ENCODE measurements around the gene VMP1. TPM values are rescaled to one million over a fixed set of nuclear protein-coding genes. Genes with fewer than 3 reads are reported as not detected.
A peak's percentile ranks its signal among the peaks of the same experiment; 100 is the strongest.

The VMP1 gene
- polyA plus RNA-seq, 4 donors = 62.1 to 178 (median 97.2) TPM

- 76 to 88% (median 85%) methylated on average over 3 of the region's 3 CpGs for WGBS, 3 donors
- FAIRE-seq (no peak), DNase-seq (no peak)
- no peaks in the 10 kb centered on the region for H3K9me3 ChIP-seq (ENCODE audit: control insufficient read depth in 2 of 2, insufficient read depth in 1 of 2, low read depth in 1 of 2, low read length in 1 of 2)
- H3K27ac ChIP-seq (ENCODE audit: low read depth in 1 of 3, low read length in 2 of 3) = no peak overlapping the region
- H3K27me3 ChIP-seq (ENCODE audit: control insufficient read depth in 3 of 3, insufficient read depth in 3 of 3, low read length in 3 of 3) = no peaks in the 10 kb centered on the region
- H3K36me3 ChIP-seq (ENCODE audit: control insufficient read depth in 3 of 3, insufficient read depth in 2 of 3, low read depth in 1 of 3, low read length in 3 of 3) = peaks cover 0 to 11% (median 0%) of the 10 kb centered on the region in 3 donors
- H3K4me1 ChIP-seq (ENCODE audit: control insufficient read depth in 3 of 3, insufficient read depth in 2 of 3, low read depth in 1 of 3, low read length in 2 of 3) = peaks cover 0 to 22% (median 5%) of the 10 kb centered on the region in 3 donors
- no peak overlapping the region for H3K4me3 ChIP-seq (ENCODE audit: low read depth in 1 of 3, low read length in 3 of 3)
Observed at GRCh38 chr17:59856859-59857794, 149.7 kb downstream of the VMP1 start.

- 81 to 89% (median 88%) methylated on average over 5 of the region's 5 CpGs for WGBS, 3 donors
- no peak overlapping the region for H3K27ac ChIP-seq (ENCODE audit: low read depth in 1 of 3, low read length in 2 of 3)
- H3K9me3 ChIP-seq (ENCODE audit: control insufficient read depth in 2 of 2, insufficient read depth in 1 of 2, low read depth in 1 of 2, low read length in 1 of 2) = no peaks in the 10 kb centered on the region
- no peak overlapping the region for H3K4me3 ChIP-seq (ENCODE audit: low read depth in 1 of 3, low read length in 3 of 3)
- peaks cover 0 to 16% (median 0%) of the 10 kb centered on the region in 3 donors for H3K36me3 ChIP-seq (ENCODE audit: control insufficient read depth in 3 of 3, insufficient read depth in 2 of 3, low read depth in 1 of 3, low read length in 3 of 3)
- H3K27me3 ChIP-seq (ENCODE audit: control insufficient read depth in 3 of 3, insufficient read depth in 3 of 3, low read length in 3 of 3) = no peaks in the 10 kb centered on the region
- H3K4me1 ChIP-seq (ENCODE audit: control insufficient read depth in 3 of 3, insufficient read depth in 2 of 3, low read depth in 1 of 3, low read length in 2 of 3) = peaks cover 0 to 13% (median 0%) of the 10 kb centered on the region in 3 donors
- FAIRE-seq (no peak), DNase-seq (no peak)
Observed at GRCh38 chr17:59858167-59858816, 150.8 kb downstream of the VMP1 start.

GRCh38 chr17:59858932-59859331 lies 151.5 kb downstream of the VMP1 start:
- Histone ChIP-seq H3K4me1 (ENCODE audit: control insufficient read depth in 3 of 3, insufficient read depth in 2 of 3, low read depth in 1 of 3, low read length in 2 of 3) (peaks cover 0 to 10% (median 0%) of the 10 kb centered on the region in 3 donors), H3K4me3 (ENCODE audit: low read depth in 1 of 3, low read length in 3 of 3) (no peak overlapping the region), H3K9me3 (ENCODE audit: control insufficient read depth in 2 of 2, insufficient read depth in 1 of 2, low read depth in 1 of 2, low read length in 1 of 2) (no peaks in the 10 kb centered on the region), H3K27me3 (ENCODE audit: control insufficient read depth in 3 of 3, insufficient read depth in 3 of 3, low read length in 3 of 3) (no peaks in the 10 kb centered on the region), H3K36me3 (ENCODE audit: control insufficient read depth in 3 of 3, insufficient read depth in 2 of 3, low read depth in 1 of 3, low read length in 3 of 3) (peaks cover 0 to 18% (median 0%) of the 10 kb centered on the region in 3 donors), H3K27ac (ENCODE audit: low read depth in 1 of 3, low read length in 2 of 3) (no peak overlapping the region)
- DNase-seq (no peak), FAIRE-seq (no peak)
- 60 to 78% (median 71%) methylated on average over 3 of the region's 3 CpGs for WGBS, 3 donors

- Histone ChIP-seq H3K36me3 (ENCODE audit: control insufficient read depth in 3 of 3, insufficient read depth in 2 of 3, low read depth in 1 of 3, low read length in 3 of 3) (peaks cover 0 to 24% (median 0%) of the 10 kb centered on the region in 3 donors), H3K27ac (ENCODE audit: low read depth in 1 of 3, low read length in 2 of 3) (no peak overlapping the region), H3K9me3 (ENCODE audit: control insufficient read depth in 2 of 2, insufficient read depth in 1 of 2, low read depth in 1 of 2, low read length in 1 of 2) (no peaks in the 10 kb centered on the region), H3K27me3 (ENCODE audit: control insufficient read depth in 3 of 3, insufficient read depth in 3 of 3, low read length in 3 of 3) (no peaks in the 10 kb centered on the region), H3K4me1 (ENCODE audit: control insufficient read depth in 3 of 3, insufficient read depth in 2 of 3, low read depth in 1 of 3, low read length in 2 of 3) (peaks cover 0 to 10% (median 0%) of the 10 kb centered on the region in 3 donors), H3K4me3 (ENCODE audit: low read depth in 1 of 3, low read length in 3 of 3) (no peak overlapping the region)
- FAIRE-seq (no peak), DNase-seq (peak; percentile 53 to 57)
- WGBS, 3 donors = 82 to 84% (median 83%) methylated on average over 2 of the region's 2 CpGs
Observed at GRCh38 chr17:59859444-59860025, 152.1 kb downstream of the VMP1 start.

- Histone ChIP-seq H3K4me1 (ENCODE audit: control insufficient read depth in 3 of 3, insufficient read depth in 2 of 3, low read depth in 1 of 3, low read length in 2 of 3) (no peaks in the 10 kb centered on the region), H3K9me3 (ENCODE audit: control insufficient read depth in 2 of 2, insufficient read depth in 1 of 2, low read depth in 1 of 2, low read length in 1 of 2) (no peaks in the 10 kb centered on the region), H3K27me3 (ENCODE audit: control insufficient read depth in 3 of 3, insufficient read depth in 3 of 3, low read length in 3 of 3) (no peaks in the 10 kb centered on the region), H3K4me3 (ENCODE audit: low read depth in 1 of 3, low read length in 3 of 3) (no peak overlapping the region), H3K36me3 (ENCODE audit: control insufficient read depth in 3 of 3, insufficient read depth in 2 of 3, low read depth in 1 of 3, low read length in 3 of 3) (peaks cover 0 to 37% (median 0%) of the 10 kb centered on the region in 3 donors), H3K27ac (ENCODE audit: low read depth in 1 of 3, low read length in 2 of 3) (no peak overlapping the region)
- FAIRE-seq (no peak), DNase-seq (no peak)
- 52 to 68% (median 59%) methylated on average over 3 of the region's 3 CpGs for WGBS, 3 donors
Observed at GRCh38 chr17:59863616-59864015, 156.2 kb downstream of the VMP1 start.

GRCh38 chr17:59869941-59870218 lies 162.4 kb downstream of the VMP1 start:
- H3K27ac ChIP-seq (ENCODE audit: low read depth in 1 of 3, low read length in 2 of 3) = no peak overlapping the region

GRCh38 chr17:59870482-59870881 lies 163.0 kb downstream of the VMP1 start:
- Histone ChIP-seq H3K27ac (ENCODE audit: low read depth in 1 of 3, low read length in 2 of 3) (no peak overlapping the region), H3K27me3 (ENCODE audit: control insufficient read depth in 3 of 3, insufficient read depth in 3 of 3, low read length in 3 of 3) (no peaks in the 10 kb centered on the region), H3K36me3 (ENCODE audit: control insufficient read depth in 3 of 3, insufficient read depth in 2 of 3, low read depth in 1 of 3, low read length in 3 of 3) (peaks cover 0 to 28% (median 0%) of the 10 kb centered on the region in 3 donors), H3K4me1 (ENCODE audit: control insufficient read depth in 3 of 3, insufficient read depth in 2 of 3, low read depth in 1 of 3, low read length in 2 of 3) (no peaks in the 10 kb centered on the region), H3K9me3 (ENCODE audit: control insufficient read depth in 2 of 2, insufficient read depth in 1 of 2, low read depth in 1 of 2, low read length in 1 of 2) (no peaks in the 10 kb centered on the region), H3K4me3 (ENCODE audit: low read depth in 1 of 3, low read length in 3 of 3) (no peak overlapping the region)
- 87 to 89% (median 89%) methylated on average over 8 of the region's 8 CpGs for WGBS, 3 donors
- no peak for FAIRE-seq
- no peak for DNase-seq

More at GRCh38 chr17:59869941-59870218, 162.4 kb downstream of the VMP1 start:
- Histone ChIP-seq H3K9me3 (ENCODE audit: control insufficient read depth in 2 of 2, insufficient read depth in 1 of 2, low read depth in 1 of 2, low read length in 1 of 2) (no peaks in the 10 kb centered on the region), H3K36me3 (ENCODE audit: control insufficient read depth in 3 of 3, insufficient read depth in 2 of 3, low read depth in 1 of 3, low read length in 3 of 3) (peaks cover 0 to 28% (median 0%) of the 10 kb centered on the region in 3 donors), H3K4me1 (ENCODE audit: control insufficient read depth in 3 of 3, insufficient read depth in 2 of 3, low read depth in 1 of 3, low read length in 2 of 3) (no peaks in the 10 kb centered on the region), H3K27me3 (ENCODE audit: control insufficient read depth in 3 of 3, insufficient read depth in 3 of 3, low read length in 3 of 3) (no peaks in the 10 kb centered on the region), H3K4me3 (ENCODE audit: low read depth in 1 of 3, low read length in 3 of 3) (no peak overlapping the region)
- no peak for FAIRE-seq
- DNase-seq = no peak
- WGBS, 3 donors = 59 to 74% (median 65%) methylated on average over 1 of the region's 1 CpG

GRCh38 chr17:59872351-59872750 lies 164.9 kb downstream of the VMP1 start:
- Histone ChIP-seq H3K27me3 (ENCODE audit: control insufficient read depth in 3 of 3, insufficient read depth in 3 of 3, low read length in 3 of 3) (no peaks in the 10 kb centered on the region), H3K9me3 (ENCODE audit: control insufficient read depth in 2 of 2, insufficient read depth in 1 of 2, low read depth in 1 of 2, low read length in 1 of 2) (no peaks in the 10 kb centered on the region), H3K36me3 (ENCODE audit: control insufficient read depth in 3 of 3, insufficient read depth in 2 of 3, low read depth in 1 of 3, low read length in 3 of 3) (peaks cover 0 to 38% (median 5%) of the 10 kb centered on the region in 3 donors), H3K4me1 (ENCODE audit: control insufficient read depth in 3 of 3, insufficient read depth in 2 of 3, low read depth in 1 of 3, low read length in 2 of 3) (no peaks in the 10 kb centered on the region), H3K27ac (ENCODE audit: low read depth in 1 of 3, low read length in 2 of 3) (no peak overlapping the region), H3K4me3 (ENCODE audit: low read depth in 1 of 3, low read length in 3 of 3) (no peak overlapping the region)
- DNase-seq (no peak), FAIRE-seq (no peak)
